ENCODE results near the gene OR5B21. TPM values are rescaled to one million over a fixed set of nuclear protein-coding genes. Genes with fewer than 3 reads are reported as not detected.

Gene OR5B21
- total and polyA plus RNA-seq, 10 of the 15 experiments (the other 5 are each of a cell fraction or from before 2014, with no cell fraction given), result 0.22 to 0.41 (median 0.22) TPM; not detected in 7

GRCh38 chr11:58549644-58550043, 41.7 kb upstream of the OR5B21 start:
- Histone ChIP-seq H3K27ac (ENCODE audit: control insufficient read depth, insufficient read depth) (no peak overlapping the region), H4K20me1 (ENCODE audit: control insufficient read depth, insufficient read depth) (no peaks in the 10 kb centered on the region), H3K79me2 (ENCODE audit: control insufficient read depth, insufficient read depth, low read length) (no peaks in the 10 kb centered on the region), H2AFZ (ENCODE audit: control insufficient read depth, low read depth, low read length) (no peak overlapping the region), H3K4me2 (ENCODE audit: control insufficient read depth, insufficient read depth) (no peak overlapping the region), H3K36me3 (ENCODE audit: control insufficient read depth in 2 of 2, insufficient read depth in 2 of 2, low read length in 1 of 2) (peaks cover 14 to 57% of the 10 kb centered on the region in 2 experiments), H3K4me3 (no peak overlapping the region), H3K9ac (ENCODE audit: control insufficient read depth, insufficient read depth, low read length) (no peak overlapping the region), H3K27me3 (replicated peaks in 1 of 2; ENCODE audit: control insufficient read depth in 2 of 2, insufficient read depth in 2 of 2, low read length in 1 of 2) (no peaks in the 10 kb centered on the region), H3K4me1 (ENCODE audit: control insufficient read depth, insufficient read depth, low read length) (no peaks in the 10 kb centered on the region), H3K9me3 (replicated peaks; ENCODE audit: control insufficient read depth, insufficient read depth, low read length) (no peaks in the 10 kb centered on the region)
- BruUV-seq (replicated peaks), result no TSS peak
- in situ Hi-C loops (cut with MboI), result no loop called here
- intact Hi-C loops (cut with micrococcal nuclease; ENCODE audit: unreplicated experiment), result no loop called here
- SMC1A ChIA-PET (ENCODE audit: uncharacterized antibody, unreplicated experiment), result no interaction called here
- no peak for TF ChIP-seq SREBF1 (IDR thresholded peaks at IDR 0.05; ENCODE audit: low read length)
- TF ChIP-seq ZSCAN29 (IDR thresholded peaks at IDR 0.05), result no peak
- TF ChIP-seq MTA3 (IDR thresholded peaks at IDR 0.05; ENCODE audit: borderline replicate concordance, low read length), result no peak
- no peak for TF ChIP-seq MYB (IDR thresholded peaks at IDR 0.05; ENCODE audit: borderline replicate concordance, low read depth, low read length)
- TF ChIP-seq HDAC6 (IDR thresholded peaks at IDR 0.05; ENCODE audit: unreplicated experiment), result no peak
- no peak for TF ChIP-seq NBN (IDR thresholded peaks at IDR 0.05)
- TF ChIP-seq, protein P1, sequence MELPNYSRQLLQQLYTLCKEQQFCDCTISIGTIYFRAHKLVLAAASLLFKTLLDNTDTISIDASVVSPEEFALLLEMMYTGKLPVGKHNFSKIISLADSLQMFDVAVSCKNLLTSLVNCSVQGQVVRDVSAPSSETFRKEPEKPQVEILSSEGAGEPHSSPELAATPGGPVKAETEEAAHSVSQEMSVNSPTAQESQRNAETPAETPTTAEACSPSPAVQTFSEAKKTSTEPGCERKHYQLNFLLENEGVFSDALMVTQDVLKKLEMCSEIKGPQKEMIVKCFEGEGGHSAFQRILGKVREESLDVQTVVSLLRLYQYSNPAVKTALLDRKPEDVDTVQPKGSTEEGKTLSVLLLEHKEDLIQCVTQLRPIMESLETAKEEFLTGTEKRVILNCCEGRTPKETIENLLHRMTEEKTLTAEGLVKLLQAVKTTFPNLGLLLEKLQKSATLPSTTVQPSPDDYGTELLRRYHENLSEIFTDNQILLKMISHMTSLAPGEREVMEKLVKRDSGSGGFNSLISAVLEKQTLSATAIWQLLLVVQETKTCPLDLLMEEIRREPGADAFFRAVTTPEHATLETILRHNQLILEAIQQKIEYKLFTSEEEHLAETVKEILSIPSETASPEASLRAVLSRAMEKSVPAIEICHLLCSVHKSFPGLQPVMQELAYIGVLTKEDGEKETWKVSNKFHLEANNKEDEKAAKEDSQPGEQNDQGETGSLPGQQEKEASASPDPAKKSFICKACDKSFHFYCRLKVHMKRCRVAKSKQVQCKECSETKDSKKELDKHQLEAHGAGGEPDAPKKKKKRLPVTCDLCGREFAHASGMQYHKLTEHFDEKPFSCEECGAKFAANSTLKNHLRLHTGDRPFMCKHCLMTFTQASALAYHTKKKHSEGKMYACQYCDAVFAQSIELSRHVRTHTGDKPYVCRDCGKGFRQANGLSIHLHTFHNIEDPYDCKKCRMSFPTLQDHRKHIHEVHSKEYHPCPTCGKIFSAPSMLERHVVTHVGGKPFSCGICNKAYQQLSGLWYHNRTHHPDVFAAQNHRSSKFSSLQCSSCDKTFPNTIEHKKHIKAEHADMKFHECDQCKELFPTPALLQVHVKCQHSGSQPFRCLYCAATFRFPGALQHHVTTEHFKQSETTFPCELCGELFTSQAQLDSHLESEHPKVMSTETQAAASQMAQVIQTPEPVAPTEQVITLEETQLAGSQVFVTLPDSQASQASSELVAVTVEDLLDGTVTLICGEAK (IDR thresholded peaks at IDR 0.05; ENCODE audit: borderline replicate concordance), result no peak
- TF ChIP-seq PKNOX1 (IDR thresholded peaks at IDR 0.05), result no peak
- TF ChIP-seq SUZ12 (IDR thresholded peaks at IDR 0.05; ENCODE audit: unreplicated experiment), result no peak
- TF ChIP-seq MXI1 (IDR thresholded peaks at IDR 0.05; ENCODE audit: low read depth, low read length), result no peak
- ATAC-seq, result no peak
- POLR2A ChIA-PET, result no interaction called here
- no peak for DNase-seq (ENCODE audit: low read depth, low spot score)
- FAIRE-seq, result no peak
- RAD21 ChIA-PET (ENCODE audit: unreplicated experiment), result no interaction called here
- WGBS (ENCODE audit: insufficient coverage, insufficient replicate concordance, low lambda C conversion rate, missing lambda C conversion rate), result 98% methylated on average over 7 of the region's 7 CpGs
- CTCF ChIA-PET, result no interaction called here
